Fibroblast of villous mesenchyme (primary cell): ENCODE results near the gene CCDC194. TPM values are rescaled to one million over a fixed set of nuclear protein-coding genes. Genes with fewer than 3 reads are reported as not detected.

Source experiments
- DNase-seq: peaks from one replicate; pipeline ENCODE4 v3.0.0-alpha.2; 2010; ENCODE audit warnings: low read depth
- H3K4me3 ChIP-seq: 2 replicates; pipeline ENCODE4 v1.5.1; 2011; ENCODE audit warnings: low read depth, mild to moderate bottlenecking, low read length
- CTCF ChIP-seq: IDR thresholded peaks from 2 replicates; pipeline ENCODE4 v1.5.1; 2012; ENCODE audit warnings: low read depth, mild to moderate bottlenecking, low read length; ENCODE audit not compliant: insufficient read depth
- total RNA-seq: library from RNA; depleted of rRNA; stranded (reverse); fragments of >200 nt; gene quantifications from 2 replicates; pipeline ENCODE4 v1.2.3, GENCODE V29; 2012

Gene CCDC194
- total RNA-seq, 1 donor: not detected

- DNase-seq: no peak
- TF ChIP-seq CTCF: no peak
Observed at GRCh38 chr19:17389288-17389687, 4.7 kb downstream of the CCDC194 start.

GRCh38 chr19:17385878-17386611 is 8.0 kb downstream of the CCDC194 start:
- TF ChIP-seq CTCF: peak; percentile 92
- DNase-seq: peak; percentile 50
- H3K4me3 ChIP-seq: no peak overlapping the region

More at GRCh38 chr19:17389288-17389687, 4.7 kb downstream of the CCDC194 start:
- no peak overlapping the region for H3K4me3 ChIP-seq

DNA sequence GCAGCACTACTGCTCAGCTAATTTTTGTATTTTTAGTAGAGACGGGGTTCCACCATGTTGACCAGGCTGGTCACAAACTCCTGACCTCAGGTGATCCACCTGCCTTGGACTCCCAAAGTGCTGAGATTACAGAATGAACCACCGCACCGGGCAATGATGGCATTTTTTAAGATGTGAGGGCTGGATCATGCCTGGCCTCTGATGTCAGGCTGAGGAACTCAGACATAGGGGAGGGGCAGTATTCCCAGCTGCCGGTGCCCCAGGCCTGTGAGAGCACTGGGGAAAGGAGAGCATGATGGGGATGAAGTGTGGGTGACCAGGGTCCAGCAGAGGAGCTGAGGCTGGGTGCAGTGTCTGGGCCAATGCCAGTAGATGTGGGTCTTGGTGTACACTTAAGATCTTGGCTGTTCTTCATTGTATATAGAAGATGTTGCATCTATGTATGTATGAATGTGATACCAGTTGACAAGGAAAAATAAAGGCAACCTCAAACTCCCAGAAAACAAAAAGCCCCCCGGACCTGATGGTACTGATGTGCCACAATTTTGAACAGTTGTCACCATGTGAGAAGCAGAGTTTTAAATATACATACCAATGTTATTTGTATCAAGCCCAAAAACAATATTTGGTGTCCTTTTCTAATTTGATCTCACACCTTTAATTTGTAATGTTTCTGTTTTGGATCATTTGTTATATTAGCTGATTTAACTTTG is 13.4 kb downstream of the CCDC194 start:
- no peak for DNase-seq
- no peak for TF ChIP-seq CTCF
- no peak overlapping the region for H3K4me3 ChIP-seq

DNA sequence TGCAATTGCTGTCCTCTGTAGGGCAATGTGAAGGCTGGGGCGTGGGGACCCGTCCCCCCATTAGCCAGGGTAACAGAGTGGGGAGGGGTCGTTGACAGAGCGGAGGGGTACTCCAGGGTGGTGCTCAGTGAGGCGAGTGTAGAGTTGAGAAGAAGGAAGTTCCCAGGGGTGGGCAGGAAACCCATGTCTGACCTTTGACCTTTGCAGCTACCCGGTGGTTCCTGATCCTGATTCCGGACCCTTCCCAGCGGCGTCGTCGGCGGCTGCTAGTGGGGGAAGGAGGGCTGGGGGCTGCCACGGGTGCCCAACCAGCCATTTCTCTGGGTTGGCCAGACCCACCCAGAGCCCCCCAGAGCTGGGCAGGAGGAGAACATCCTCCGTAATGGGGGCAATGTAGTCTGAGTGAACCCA is 14.8 kb downstream of the CCDC194 start:
- DNase-seq: no peak
- no peak overlapping the region for H3K4me3 ChIP-seq
- TF ChIP-seq CTCF: no peak

- no peak for DNase-seq
- TF ChIP-seq CTCF: no peak
- no peak overlapping the region for H3K4me3 ChIP-seq
Observed at GRCh38 chr19:17378271-17378670, 15.7 kb downstream of the CCDC194 start.

DNA sequence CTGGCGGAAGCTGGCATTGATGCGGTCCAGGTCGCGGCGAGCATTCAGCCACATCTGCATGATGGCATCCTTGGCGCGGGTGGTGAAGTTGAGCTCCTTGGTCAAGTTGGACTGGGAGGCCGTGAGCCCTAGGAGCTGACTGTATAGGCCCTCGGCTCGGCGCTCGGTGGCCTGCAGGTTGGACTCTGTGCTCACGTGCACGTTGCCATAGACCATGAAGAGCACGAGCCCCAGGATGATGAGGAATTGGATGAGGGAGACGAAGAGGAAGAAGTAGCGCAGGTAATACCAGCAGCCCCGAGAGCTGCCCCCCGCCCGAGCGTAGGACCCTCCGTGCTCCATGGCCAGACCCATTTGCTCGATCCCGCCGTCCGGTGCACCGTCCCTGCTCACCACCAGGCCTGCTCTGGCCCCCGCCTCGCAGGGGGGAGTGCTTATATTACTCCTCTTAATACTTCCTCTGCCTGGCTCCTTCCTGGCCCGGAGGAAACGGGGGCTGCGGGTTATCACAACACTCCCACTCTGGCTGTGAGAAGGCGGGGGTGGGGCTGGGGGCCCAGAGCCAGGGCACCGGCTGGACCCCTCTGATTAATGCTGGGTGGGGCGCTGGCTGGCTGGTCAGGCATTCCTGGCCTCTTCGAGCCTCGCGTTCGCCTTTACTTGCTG is 16.9 kb downstream of the CCDC194 start, which contains the start of gene PLVAP:
Gene PLVAP, minus strand, starts transcription at position 408 of the 666 bp plus-strand sequence. Its CDS starts 54 bp downstream, at position 354.
- DNase-seq: no peak
- no peak for TF ChIP-seq CTCF

More for the DNA sequence above, 16.9 kb downstream of the CCDC194 start, which contains the start of gene PLVAP:
- no peak within 1 kb of the TSS for H3K4me3 ChIP-seq
